A673 (cell line): ENCODE measurements around the gene PSMC6. TPM values are rescaled to one million over a fixed set of nuclear protein-coding genes. Genes with fewer than 3 reads are reported as not detected.

Source experiments
- BruUV-seq: library from RNA; stranded (reverse); fragments of 400-500 nt; replicated peaks from 2 replicates; lab custom pipeline; 2021; lab: Mats Ljungman, UMichigan
- CTCF ChIA-PET: fragments of 300-600 bp; sonication (Branson Sonifier 250); formaldehyde crosslinking; loops from one replicate; lab custom pipeline; 2022; ENCODE audit warnings: antibody characterized with exemption; lab: Charles Lee
- POLR2A ChIA-PET: fragments of 300-600 bp; sonication (Branson Sonifier 250); formaldehyde crosslinking; loops from one replicate; lab custom pipeline; 2022; ENCODE audit warnings: antibody characterized with exemption; ENCODE audit not compliant: low non-redundant PET; lab: Charles Lee
- DNase-seq: peaks from one replicate; pipeline ENCODE4 v3.0.0-alpha.2; 2015; ENCODE audit warnings: low spot score
- H3K27ac ChIP-seq: fragments of 200-600 bp; sonication (generic); 2 replicates; pipeline ENCODE4 v1.5.1; 2016; ENCODE audit warnings: mixed run types, low read depth, mild to moderate bottlenecking, mixed read lengths, antibody characterized with exemption, low read length; ENCODE audit not compliant: poor library complexity, severe bottlenecking
- H3K27me3 ChIP-seq: fragments of 200-600 bp; sonication (generic); replicated peaks from 2 replicates; pipeline ENCODE4 v1.6.1; 2017; ENCODE audit warnings: mixed run types, low read depth, mild to moderate bottlenecking, mixed read lengths, antibody characterized with exemption, low read length; ENCODE audit not compliant: insufficient read depth, poor library complexity
- H3K36me3 ChIP-seq: fragments of 200-600 bp; sonication (generic); 2 replicates; pipeline ENCODE4 v1.6.1; 2016; ENCODE audit warnings: mixed run types, mild to moderate bottlenecking, mixed read lengths, antibody characterized with exemption, low read length; ENCODE audit not compliant: insufficient read depth, poor library complexity, severe bottlenecking
- H3K4me1 ChIP-seq: fragments of 200-600 bp; sonication (generic); 2 replicates; pipeline ENCODE4 v1.6.1; 2017; ENCODE audit warnings: mixed run types, mild to moderate bottlenecking, mixed read lengths, antibody characterized with exemption, low read length; ENCODE audit not compliant: insufficient read depth, poor library complexity, severe bottlenecking
- H3K4me3 ChIP-seq: fragments of 200-600 bp; sonication (generic); 2 replicates; pipeline ENCODE4 v1.5.1; 2016; ENCODE audit warnings: low read depth, mixed run types, mild to moderate bottlenecking, mixed read lengths, low read length; ENCODE audit not compliant: poor library complexity, severe bottlenecking
- H3K9me3 ChIP-seq: fragments of 200-600 bp; sonication (generic); 2 replicates; pipeline ENCODE4 v1.6.1; 2016; ENCODE audit warnings: mixed run types, low read depth, mild to moderate bottlenecking, mixed read lengths, antibody characterized with exemption, low read length; ENCODE audit not compliant: poor library complexity, severe bottlenecking
- EZH2 ChIP-seq: fragments of 200-600 bp; sonication (generic); IDR thresholded peaks from 2 replicates; pipeline ENCODE4 v1.6.1; 2017; ENCODE audit warnings: borderline replicate concordance, low read depth, mild to moderate bottlenecking, mixed read lengths, antibody characterized with exemption, low read length; ENCODE audit not compliant: poor library complexity, severe bottlenecking
- intact Hi-C: fragments of 100-400 bp; cut with micrococcal nuclease; formaldehyde crosslinking; loops from one replicate; pipeline ENCODE4 v1.10.0; 2022; ENCODE audit not compliant: unreplicated experiment
- total RNA-seq: library from RNA; stranded (reverse); gene quantifications from 2 replicates; pipeline ENCODE4 v1.2.3, GENCODE V29; 2021
- TF ChIP-seq, protein P1 (sequence below): fragments of 300-800, 200-600 bp; sonication (generic); conservative IDR thresholded peaks from 2 replicates; pipeline ENCODE4 v1.5.1; 2017; ENCODE audit warnings: low read depth, mild to moderate bottlenecking, antibody characterized with exemption, low read length, moderate library complexity, mixed read lengths

Gene PSMC6
- total RNA-seq, 1 experiment from 2014 or later = 190 TPM

DNA sequence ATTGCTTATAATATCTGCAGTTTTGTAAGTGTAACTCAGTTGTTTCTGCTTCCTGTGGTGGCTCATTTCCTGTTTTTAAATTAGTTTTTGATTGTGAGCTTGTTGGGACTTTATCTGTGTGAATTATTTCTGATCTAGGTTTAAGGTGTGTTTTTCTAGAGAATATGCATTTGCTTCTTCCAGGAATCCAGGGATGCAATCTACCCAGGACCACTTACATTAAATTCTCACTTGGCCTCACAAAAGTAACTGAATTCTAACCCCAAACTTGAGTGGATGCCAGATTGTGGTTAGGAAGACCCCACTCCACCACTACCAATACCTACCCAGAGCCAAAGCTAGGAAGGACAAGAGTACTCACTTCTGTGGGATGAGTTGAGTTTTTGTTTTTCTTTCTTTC is 34.9 kb downstream of the PSMC6 start:
- no TSS peak for BruUV-seq
- ChIA-PET CTCF (interaction anchor here (0.5 kb wide), 1 partner anchor 33 kb away, joined by 3 read pairs; no protein-coding TSS in a partner anchor), POLR2A (no interaction called here)
- TF ChIP-seq EZH2 = no peak
- TF ChIP-seq, protein P1, sequence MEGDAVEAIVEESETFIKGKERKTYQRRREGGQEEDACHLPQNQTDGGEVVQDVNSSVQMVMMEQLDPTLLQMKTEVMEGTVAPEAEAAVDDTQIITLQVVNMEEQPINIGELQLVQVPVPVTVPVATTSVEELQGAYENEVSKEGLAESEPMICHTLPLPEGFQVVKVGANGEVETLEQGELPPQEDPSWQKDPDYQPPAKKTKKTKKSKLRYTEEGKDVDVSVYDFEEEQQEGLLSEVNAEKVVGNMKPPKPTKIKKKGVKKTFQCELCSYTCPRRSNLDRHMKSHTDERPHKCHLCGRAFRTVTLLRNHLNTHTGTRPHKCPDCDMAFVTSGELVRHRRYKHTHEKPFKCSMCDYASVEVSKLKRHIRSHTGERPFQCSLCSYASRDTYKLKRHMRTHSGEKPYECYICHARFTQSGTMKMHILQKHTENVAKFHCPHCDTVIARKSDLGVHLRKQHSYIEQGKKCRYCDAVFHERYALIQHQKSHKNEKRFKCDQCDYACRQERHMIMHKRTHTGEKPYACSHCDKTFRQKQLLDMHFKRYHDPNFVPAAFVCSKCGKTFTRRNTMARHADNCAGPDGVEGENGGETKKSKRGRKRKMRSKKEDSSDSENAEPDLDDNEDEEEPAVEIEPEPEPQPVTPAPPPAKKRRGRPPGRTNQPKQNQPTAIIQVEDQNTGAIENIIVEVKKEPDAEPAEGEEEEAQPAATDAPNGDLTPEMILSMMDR = no peak
- Histone ChIP-seq H3K9me3 (no peaks in the 10 kb centered on the region), H3K27ac (no peak overlapping the region), H3K4me3 (no peak overlapping the region), H3K4me1 (peaks cover 7% of the 10 kb centered on the region), H3K27me3 (no peaks in the 10 kb centered on the region), H3K36me3 (peaks cover 8% of the 10 kb centered on the region)
- no peak for DNase-seq
- intact Hi-C loops = no loop called here

DNA sequence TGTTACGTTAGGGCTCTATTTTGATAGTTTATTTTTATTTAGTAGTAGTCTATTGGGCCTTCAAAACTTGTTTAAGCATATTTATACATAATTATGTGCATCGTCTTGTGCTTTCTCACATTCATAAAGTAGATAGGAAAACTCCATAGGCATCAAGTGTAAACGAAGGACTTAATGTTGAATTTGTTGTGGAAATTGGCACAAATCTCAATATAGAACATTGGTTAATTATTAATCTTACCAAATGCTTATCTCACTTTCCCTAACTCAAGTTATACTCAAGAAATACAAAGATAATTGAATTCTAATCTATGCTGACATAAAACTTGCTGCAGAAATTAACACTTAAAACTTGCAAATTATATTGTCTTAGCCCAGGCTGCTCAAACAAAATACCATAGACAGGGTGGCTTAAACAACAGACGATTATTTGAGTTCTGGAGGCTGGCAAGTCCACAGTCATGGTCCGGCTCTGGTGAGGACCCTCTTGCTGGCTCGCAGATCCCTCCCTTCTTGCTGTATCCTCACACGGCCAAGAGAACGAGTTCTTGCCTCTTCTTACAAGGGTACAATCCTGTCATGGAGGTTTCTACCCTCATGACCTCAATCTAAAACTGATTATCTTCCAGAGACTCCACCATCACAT is 41.8 kb downstream of the PSMC6 start:
- H3K4me3 ChIP-seq = no peak overlapping the region
- H3K36me3 ChIP-seq = peaks cover 13% of the 10 kb centered on the region
- no peaks in the 10 kb centered on the region for H3K9me3 ChIP-seq
- intact Hi-C loops = no loop called here
- TF ChIP-seq EZH2 = no peak
- TF ChIP-seq, protein P1 = no peak
- DNase-seq = no peak
- H3K27me3 ChIP-seq = no peaks in the 10 kb centered on the region
- H3K4me1 ChIP-seq = no peaks in the 10 kb centered on the region
- POLR2A ChIA-PET = no interaction called here
- CTCF ChIA-PET = no interaction called here
- H3K27ac ChIP-seq = no peak overlapping the region
- BruUV-seq = no TSS peak

DNA sequence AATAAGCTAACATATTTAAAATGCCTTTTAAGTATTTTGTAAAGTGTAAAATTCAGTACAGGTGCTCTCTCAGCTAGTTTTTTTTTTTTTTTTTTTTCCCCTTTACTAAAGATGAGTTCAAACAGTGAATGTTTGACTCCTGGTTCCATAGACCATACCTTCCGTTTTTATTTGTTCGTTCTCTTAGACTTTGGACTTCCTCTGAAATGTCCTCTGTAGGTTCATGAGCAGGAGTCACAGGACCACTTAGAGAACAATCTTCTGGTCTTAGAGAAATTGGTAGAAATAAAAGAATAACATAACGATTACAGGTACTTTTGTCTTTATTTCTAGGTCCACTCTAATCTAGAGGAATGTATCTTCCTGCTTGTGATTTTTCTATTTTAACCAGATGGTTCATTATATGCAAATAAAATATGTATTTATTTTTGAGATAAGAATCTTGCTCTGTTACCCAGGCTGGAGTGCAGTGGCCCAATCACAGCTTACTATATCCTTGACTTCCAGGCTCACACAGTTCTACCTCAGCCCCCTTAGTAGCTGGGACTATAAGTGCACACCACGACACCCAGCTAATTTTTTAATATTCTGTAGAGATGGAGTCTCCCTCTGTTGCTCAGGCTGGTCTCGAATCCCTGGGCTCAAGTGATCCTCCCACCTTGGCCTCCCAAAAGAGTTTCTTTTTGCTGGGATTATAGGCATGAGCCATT is 48.8 kb downstream of the PSMC6 start:
- intact Hi-C loops = no loop called here
- H3K9me3 ChIP-seq = no peaks in the 10 kb centered on the region
- CTCF ChIA-PET = no interaction called here
- H3K4me3 ChIP-seq = no peak overlapping the region
- no peaks in the 10 kb centered on the region for H3K27me3 ChIP-seq
- DNase-seq = no peak
- H3K4me1 ChIP-seq = no peaks in the 10 kb centered on the region
- no peak for TF ChIP-seq EZH2
- TF ChIP-seq, protein P1 = no peak
- no peak overlapping the region for H3K27ac ChIP-seq
- no TSS peak for BruUV-seq
- POLR2A ChIA-PET = no interaction called here
- H3K36me3 ChIP-seq = peaks cover 9% of the 10 kb centered on the region
